ENCODE measurements around the gene MTA1.

GRCh38 chr14:105503935-105504692 lies 84.5 kb downstream of the MTA1 start:
- TF ChIP-seq CTCF (IDR thresholded peaks at IDR 0.05) (no peak), EZH2phosphoT487 (IDR thresholded peaks at IDR 0.05) (no peak)

Measured in neural progenitor cell (in vitro differentiated cells).